Measurements from ENCODE around the gene TEX9.

GRCh38 chr15:56341201-56341600 lies 24.0 kb upstream of the TEX9 start:
- TF ChIP-seq CTCF (optimal IDR thresholded peaks at IDR 0.05 in 1 of 3, IDR thresholded peaks at IDR 0.05 in 1 of 3, conservative IDR thresholded peaks at IDR 0.05 in 1 of 3; ENCODE audit: extremely low read depth in 1 of 3, insufficient read depth in 2 of 3, low read length in 3 of 3), result no peak
- no peak for TF ChIP-seq EZH2 (IDR thresholded peaks at IDR 0.05; ENCODE audit: low read length)
